NCI-H2081 (cell line): ENCODE data around the gene ABCA13.
"Not testable (repeated sequence)": the region's sequence is repeated elsewhere in the genome, so short reads cannot be mapped to it uniquely, and the experiment has no call there.

Experiments
- DNase-seq, 2 experiments: peaks; one replicate each; lab custom pipeline; 2025; lab: John Stamatoyannopoulos, UW

Gene ABCA13

GRCh38 chr7:48176356-48176893, 5.2 kb downstream of the ABCA13 start:
- DNase-seq, result no peak

GRCh38 chr7:48177271-48177670, 6.0 kb downstream of the ABCA13 start:
- DNase-seq, result no peak

GRCh38 chr7:48179496-48180030, 8.3 kb downstream of the ABCA13 start:
- DNase-seq, result no peak

- DNase-seq, result no peak
These were observed 9.7 kb downstream of the ABCA13 start for GRCh38 chr7:48180981-48181380.

GRCh38 chr7:48182718-48183369, 11.6 kb downstream of the ABCA13 start:
- no peak for DNase-seq

- DNase-seq, result no peak
These were observed 12.1 kb downstream of the ABCA13 start for GRCh38 chr7:48183370-48183743.

GRCh38 chr7:48183965-48184364, 12.7 kb downstream of the ABCA13 start:
- no peak for DNase-seq

- DNase-seq, result no peak
These were observed 17.7 kb downstream of the ABCA13 start for GRCh38 chr7:48188776-48189520.

GRCh38 chr7:48192996-48193395, 21.7 kb downstream of the ABCA13 start:
- no peak for DNase-seq

GRCh38 chr7:48193421-48193820, 22.2 kb downstream of the ABCA13 start:
- DNase-seq, result no peak

GRCh38 chr7:48200946-48201589, 29.8 kb downstream of the ABCA13 start:
- DNase-seq, result not testable (repeated sequence)

- not testable (repeated sequence) for DNase-seq
These were observed 31.7 kb downstream of the ABCA13 start for GRCh38 chr7:48202916-48203315.

GRCh38 chr7:48207155-48207675, 36.0 kb downstream of the ABCA13 start:
- no peak for DNase-seq

GRCh38 chr7:48209004-48209600, 37.8 kb downstream of the ABCA13 start:
- DNase-seq, result no peak

- DNase-seq, result no peak
These were observed 42.0 kb downstream of the ABCA13 start for GRCh38 chr7:48213226-48213625.

- DNase-seq, result no peak
These were observed 46.0 kb downstream of the ABCA13 start for GRCh38 chr7:48217266-48217665.

- no peak for DNase-seq
These were observed 46.5 kb downstream of the ABCA13 start for GRCh38 chr7:48217753-48218152.

GRCh38 chr7:48224042-48224441, 52.8 kb downstream of the ABCA13 start:
- no peak for DNase-seq

- no peak for DNase-seq
These were observed 53.8 kb downstream of the ABCA13 start for GRCh38 chr7:48225101-48225500.

GRCh38 chr7:48237354-48237753, 66.1 kb downstream of the ABCA13 start:
- no peak for DNase-seq

GRCh38 chr7:48242846-48243245, 71.6 kb downstream of the ABCA13 start:
- DNase-seq, result no peak

- DNase-seq, result no peak
These were observed 73.6 kb downstream of the ABCA13 start for GRCh38 chr7:48244864-48245271.
